Right renal cortex interstitium (tissue), 3 donors: ENCODE data around the gene PSORS1C1. TPM values are rescaled to one million over a fixed set of nuclear protein-coding genes. Genes with fewer than 3 reads are reported as not detected.

ENCODE experiments used
- DNase-seq, 3 donors: peaks; one replicate each; pipeline ENCODE4 v3.0.0-alpha.2; 2013; ENCODE audit warnings: low read depth in 3 of 3, low spot score in 2 of 3
- polyA plus RNA-seq, 3 donors: library from polyadenylated mRNA; unstranded; fragments of 120-200 nt; gene quantifications; one replicate each; pipeline ENCODE4 v1.2.1, GENCODE V29; 2013; ENCODE audit not compliant: insufficient read length in 3 of 3

PSORS1C1 gene
- polyA plus RNA-seq, 3 donors, result 0.14 to 0.40 TPM; not detected in 1

GRCh38 chr6:31125162-31125561 lies 10.6 kb downstream of the PSORS1C1 start:
- DNase-seq, result no peak

- no peak for DNase-seq
These were observed 11.2 kb downstream of the PSORS1C1 start for GRCh38 chr6:31125586-31126363.

- no peak for DNase-seq
These were observed 12.0 kb downstream of the PSORS1C1 start for GRCh38 chr6:31126396-31127175.

- DNase-seq, result peak in 2 of 3 donors; percentile 37 to 52
These were observed 13.6 kb downstream of the PSORS1C1 start for GRCh38 chr6:31128093-31128676.

- no peak for DNase-seq
These were observed 14.5 kb downstream of the PSORS1C1 start for GRCh38 chr6:31129130-31129529.

- DNase-seq, result no peak
These were observed 16.2 kb downstream of the PSORS1C1 start for GRCh38 chr6:31130751-31131150.

GRCh38 chr6:31131595-31131994 lies 17.0 kb downstream of the PSORS1C1 start:
- no peak for DNase-seq

- no peak for DNase-seq
These were observed 18.2 kb downstream of the PSORS1C1 start for GRCh38 chr6:31132806-31133205.

GRCh38 chr6:31135710-31136109 lies 21.1 kb downstream of the PSORS1C1 start:
- no peak for DNase-seq

- no peak for DNase-seq
These were observed 24.4 kb downstream of the PSORS1C1 start, which contains the start of gene PSORS1C2 for GRCh38 chr6:31138982-31139381. Gene PSORS1C2 (minus strand): TSS chr6:31139066. CDS start chr6:31139026, 40 bp downstream.

- no peak for DNase-seq
These were observed 25.0 kb downstream of the PSORS1C1 start for GRCh38 chr6:31139599-31139998.

GRCh38 chr6:31140643-31141042 lies 26.0 kb downstream of the PSORS1C1 start:
- DNase-seq, result no peak

- DNase-seq, result no peak
These were observed 27.8 kb downstream of the PSORS1C1 start for GRCh38 chr6:31142361-31142761.

- DNase-seq, result no peak
These were observed 28.5 kb downstream of the PSORS1C1 start for GRCh38 chr6:31143148-31143547.

GRCh38 chr6:31144296-31144969 lies 29.8 kb downstream of the PSORS1C1 start:
- no peak for DNase-seq

- no peak for DNase-seq
These were observed 30.4 kb downstream of the PSORS1C1 start for GRCh38 chr6:31144970-31145340.

GRCh38 chr6:31145386-31145785 lies 30.8 kb downstream of the PSORS1C1 start:
- DNase-seq, result no peak

GRCh38 chr6:31149827-31150447 lies 35.3 kb downstream of the PSORS1C1 start:
- DNase-seq, result no peak

- no peak for DNase-seq
These were observed 38.2 kb downstream of the PSORS1C1 start for GRCh38 chr6:31152781-31153180.

GRCh38 chr6:31154436-31154835 lies 39.8 kb downstream of the PSORS1C1 start:
- DNase-seq, result no peak
